Skeletal muscle tissue (tissue), 4 donors: ENCODE data around the gene ABCC2. TPM values are rescaled to one million over a fixed set of nuclear protein-coding genes. Genes with fewer than 3 reads are reported as not detected.
A peak's percentile ranks its signal among the peaks of the same experiment; 100 is the strongest.

Source experiments
- H3K27ac ChIP-seq: one replicate; pipeline ENCODE4 v1.7.0; 2013; ENCODE audit warnings: mild to moderate bottlenecking, low read depth, low read length, inconsistent platforms
- H3K27me3 ChIP-seq, 3 donors: one replicate each; pipeline ENCODE4 v1.7.0; 2013; ENCODE audit warnings: low read length in 3 of 3; ENCODE audit not compliant: control insufficient read depth in 3 of 3, insufficient read depth in 3 of 3
- H3K36me3 ChIP-seq, 3 donors: one replicate each; pipeline ENCODE4 v1.7.0; 2013; ENCODE audit warnings: low read length in 3 of 3; ENCODE audit not compliant: control insufficient read depth in 3 of 3, insufficient read depth in 3 of 3
- H3K4me1 ChIP-seq, 3 donors: one replicate each; pipeline ENCODE4 v1.7.0; 2013; ENCODE audit warnings: low read length in 3 of 3, mild to moderate bottlenecking in 3 of 3; ENCODE audit not compliant: control insufficient read depth in 3 of 3, insufficient read depth in 3 of 3
- H3K4me3 ChIP-seq, 3 donors: one replicate each; pipeline ENCODE4 v1.7.0; 2013; ENCODE audit warnings: low read length in 3 of 3
- H3K9ac ChIP-seq, 3 donors: one replicate each; pipeline ENCODE4 v1.7.0; 2013; ENCODE audit warnings: low read length in 3 of 3, mild to moderate bottlenecking in 3 of 3, moderate library complexity in 2 of 3, low read depth in 1 of 3
- H3K9me3 ChIP-seq, 3 donors: one replicate each; pipeline ENCODE4 v1.7.0; 2013; ENCODE audit warnings: low read length in 3 of 3; ENCODE audit not compliant: control insufficient read depth in 3 of 3
- total RNA-seq: library from RNA; depleted of rRNA; stranded (reverse); fragments of >200 nt; gene quantifications from one replicate; pipeline ENCODE4 v1.2.3, GENCODE V29; 2014
- donor health status: Osteomylitis.

Gene ABCC2
- total RNA-seq, 1 donor from 2014 or later, result 1.6 TPM

DNA sequence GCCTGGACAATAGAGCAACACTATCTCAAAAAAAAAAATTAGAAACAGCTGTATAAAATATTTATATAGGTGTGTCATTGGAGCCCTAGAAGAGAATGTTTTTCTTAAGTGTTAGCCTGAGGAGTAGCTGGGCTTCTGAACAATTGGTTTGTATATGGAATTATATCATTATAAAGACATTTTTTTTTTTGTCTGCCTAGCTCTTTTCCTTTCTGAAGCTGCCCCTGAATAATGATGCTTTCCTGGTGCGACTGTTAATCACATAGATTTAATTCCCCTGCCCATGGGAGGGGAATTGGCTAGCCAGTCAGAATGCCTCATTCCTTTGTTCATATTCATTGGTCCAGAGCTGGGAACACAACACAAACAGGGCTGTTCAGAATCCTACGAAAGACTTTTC lies 13.9 kb upstream of the ABCC2 start:
- Histone ChIP-seq H3K9ac (no peak overlapping the region), H3K4me3 (no peak overlapping the region), H3K36me3 (no peaks in the 10 kb centered on the region), H3K27ac (peak overlapping the region; percentile 77), H3K27me3 (no peaks in the 10 kb centered on the region), H3K4me1 (peaks cover 0 to 7% (median 6%) of the 10 kb centered on the region in 3 donors), H3K9me3 (no peaks in the 10 kb centered on the region)

DNA sequence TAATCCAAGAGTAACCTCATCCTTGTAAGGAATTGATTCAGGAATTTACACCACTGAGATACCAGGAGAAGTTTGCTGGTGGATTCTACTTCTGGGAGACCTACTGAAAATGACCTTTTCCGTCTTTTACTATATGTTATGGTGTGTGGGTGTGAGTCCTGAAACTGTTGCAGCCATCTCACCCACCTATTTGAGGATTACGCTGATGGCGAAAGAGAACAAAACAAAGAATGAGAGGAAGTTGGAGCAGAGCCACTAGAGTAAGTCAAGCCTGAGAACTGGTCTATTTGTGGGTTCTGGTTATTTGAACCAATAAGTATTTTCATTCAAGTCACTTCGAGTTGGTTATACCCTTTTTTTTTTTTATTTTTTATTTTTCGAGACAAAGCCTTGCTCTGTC lies 12.7 kb upstream of the ABCC2 start:
- Histone ChIP-seq H3K9ac (no peak overlapping the region), H3K27me3 (no peaks in the 10 kb centered on the region), H3K4me3 (no peak overlapping the region), H3K36me3 (no peaks in the 10 kb centered on the region), H3K27ac (peak overlapping the region; percentile 77), H3K4me1 (peaks cover 0 to 7% (median 6%) of the 10 kb centered on the region in 3 donors), H3K9me3 (no peaks in the 10 kb centered on the region)

DNA sequence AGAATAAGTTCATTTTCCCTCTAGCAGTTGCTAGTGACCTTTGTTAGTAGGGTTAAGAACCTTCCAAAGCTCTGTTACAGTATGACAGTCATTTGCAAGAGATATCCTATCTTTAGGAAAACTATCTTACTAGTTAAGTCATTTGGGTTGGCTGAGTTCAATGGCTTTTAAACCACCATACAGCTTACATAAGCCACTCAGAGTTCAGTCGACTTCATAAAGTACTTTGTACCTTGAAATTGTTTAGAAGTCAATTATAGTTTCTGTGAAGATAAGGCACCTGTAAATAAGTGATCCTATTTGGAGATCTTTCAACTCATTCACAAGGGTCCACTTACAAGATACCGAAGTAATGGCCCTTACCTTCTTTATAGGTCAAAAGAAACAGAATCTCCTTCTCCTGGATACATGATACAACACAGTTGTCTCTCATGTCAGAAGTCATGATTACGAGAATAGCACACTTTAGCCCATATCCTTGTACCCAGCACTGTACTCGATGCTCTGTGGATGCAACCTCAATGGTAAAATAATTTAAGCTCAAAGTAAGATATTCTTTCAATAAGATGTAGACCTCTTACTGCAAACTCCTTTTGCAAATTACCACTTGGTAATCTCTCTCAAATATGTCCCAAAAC lies 11.9 kb upstream of the ABCC2 start:
- Histone ChIP-seq H3K4me3 (no peak overlapping the region), H3K27ac (peak overlapping the region; percentile 77), H3K9ac (no peak overlapping the region), H3K36me3 (no peaks in the 10 kb centered on the region), H3K9me3 (no peaks in the 10 kb centered on the region), H3K27me3 (no peaks in the 10 kb centered on the region), H3K4me1 (peaks cover 0 to 7% (median 6%) of the 10 kb centered on the region in 3 donors)

DNA sequence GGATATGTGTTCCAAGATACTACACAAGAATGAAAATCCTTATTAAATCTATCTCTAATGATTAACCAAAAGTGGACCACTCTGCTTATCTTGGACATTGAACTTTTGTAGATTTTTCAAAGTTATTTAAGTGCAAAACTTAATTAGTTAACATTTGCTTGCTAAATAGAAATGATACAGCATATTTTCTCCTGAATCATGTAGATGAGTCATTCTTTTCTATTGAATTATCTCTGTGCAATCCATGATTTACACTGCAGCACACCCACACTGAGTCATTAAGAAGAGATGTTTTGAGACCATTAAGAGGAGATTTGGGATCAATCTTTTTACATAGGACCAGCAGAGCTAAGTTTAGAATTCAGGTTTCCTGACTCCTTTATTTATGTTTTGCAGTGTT lies 6.6 kb upstream of the ABCC2 start:
- Histone ChIP-seq H3K27ac (no peak overlapping the region), H3K36me3 (no peaks in the 10 kb centered on the region), H3K4me3 (no peak overlapping the region), H3K9ac (no peak overlapping the region), H3K27me3 (no peaks in the 10 kb centered on the region), H3K4me1 (peaks cover 0 to 4% (median 2%) of the 10 kb centered on the region in 3 donors), H3K9me3 (no peaks in the 10 kb centered on the region)

- Histone ChIP-seq H3K9me3 (no peaks in the 10 kb centered on the region), H3K4me1 (peaks cover 0 to 4% (median 2%) of the 10 kb centered on the region in 3 donors), H3K27ac (no peak overlapping the region), H3K27me3 (no peaks in the 10 kb centered on the region), H3K4me3 (no peak overlapping the region), H3K9ac (no peak overlapping the region), H3K36me3 (no peaks in the 10 kb centered on the region)
Observed at GRCh38 chr10:99777918-99778714, 4.3 kb upstream of the ABCC2 start.

DNA sequence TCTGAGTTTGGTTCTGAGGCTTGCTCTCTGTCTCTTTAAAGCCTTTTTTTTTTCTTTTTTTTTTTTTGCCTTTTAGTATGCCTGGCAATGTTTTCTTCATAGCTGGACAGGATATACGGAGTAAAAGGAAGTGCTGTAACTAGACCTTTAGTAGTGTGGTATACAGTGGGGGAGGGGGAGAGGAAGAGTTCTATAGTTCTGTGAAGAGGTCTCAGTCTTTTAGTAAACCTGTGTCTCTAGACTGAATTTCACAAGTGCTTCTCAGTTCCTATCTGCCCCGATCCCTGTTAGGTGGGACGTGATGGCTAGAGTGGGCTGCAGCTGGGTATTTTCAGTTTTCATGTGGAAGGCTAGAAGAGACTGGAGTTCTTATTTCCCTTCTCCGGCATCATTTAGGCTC lies 3.1 kb upstream of the ABCC2 start:
- H3K36me3 ChIP-seq, result no peaks in the 10 kb centered on the region
- peak overlapping the region; percentile 51 for H3K27ac ChIP-seq
- no peaks in the 10 kb centered on the region for H3K9me3 ChIP-seq
- peak overlapping the region in 1 of 3 donors; percentile 18 for H3K9ac ChIP-seq
- no peaks in the 10 kb centered on the region for H3K27me3 ChIP-seq
- peaks cover 4 to 6% (median 5%) of the 10 kb centered on the region in 3 donors for H3K4me1 ChIP-seq
- H3K4me3 ChIP-seq, result no peak overlapping the region

DNA sequence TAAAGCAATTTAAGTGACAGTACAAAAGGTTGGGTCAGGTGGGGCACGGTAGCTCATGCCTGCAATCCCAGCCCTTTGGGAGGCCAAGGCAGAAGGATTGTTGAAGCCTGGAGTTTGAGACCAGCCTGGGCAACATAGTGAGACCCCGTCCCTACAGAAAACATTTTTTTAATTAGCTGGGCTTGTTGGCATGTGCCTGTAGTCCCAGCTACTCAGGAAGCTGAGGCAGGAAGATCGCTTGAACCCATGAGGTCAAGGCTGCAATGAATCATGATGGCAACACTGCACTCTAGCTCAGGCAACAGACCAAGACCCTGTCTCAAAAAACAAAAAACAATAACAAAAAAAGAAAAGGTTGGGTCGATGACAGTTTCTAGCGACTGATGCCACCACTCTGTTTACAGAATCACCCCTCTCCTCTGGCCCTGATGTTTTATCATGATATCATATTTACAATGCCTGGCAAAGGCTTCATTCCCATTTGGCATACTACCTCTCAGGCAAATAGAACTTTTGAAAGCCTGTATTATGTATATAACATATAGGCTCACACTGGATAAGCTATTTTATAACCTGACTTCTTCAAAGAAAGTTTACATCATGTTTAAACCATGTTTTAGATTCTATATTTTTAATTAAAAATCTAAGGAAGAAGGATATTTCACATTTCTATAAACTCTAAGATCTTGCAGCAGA lies 558 bp upstream of the ABCC2 start:
- H3K36me3 ChIP-seq, result no peaks in the 10 kb centered on the region
- H3K27me3 ChIP-seq, result no peaks in the 10 kb centered on the region
- H3K9ac ChIP-seq, result no peak overlapping the region
- no peak overlapping the region for H3K27ac ChIP-seq
- H3K4me3 ChIP-seq, result no peak overlapping the region
- no peaks in the 10 kb centered on the region for H3K9me3 ChIP-seq
- H3K4me1 ChIP-seq, result peaks cover 7 to 11% (median 7%) of the 10 kb centered on the region in 3 donors

DNA sequence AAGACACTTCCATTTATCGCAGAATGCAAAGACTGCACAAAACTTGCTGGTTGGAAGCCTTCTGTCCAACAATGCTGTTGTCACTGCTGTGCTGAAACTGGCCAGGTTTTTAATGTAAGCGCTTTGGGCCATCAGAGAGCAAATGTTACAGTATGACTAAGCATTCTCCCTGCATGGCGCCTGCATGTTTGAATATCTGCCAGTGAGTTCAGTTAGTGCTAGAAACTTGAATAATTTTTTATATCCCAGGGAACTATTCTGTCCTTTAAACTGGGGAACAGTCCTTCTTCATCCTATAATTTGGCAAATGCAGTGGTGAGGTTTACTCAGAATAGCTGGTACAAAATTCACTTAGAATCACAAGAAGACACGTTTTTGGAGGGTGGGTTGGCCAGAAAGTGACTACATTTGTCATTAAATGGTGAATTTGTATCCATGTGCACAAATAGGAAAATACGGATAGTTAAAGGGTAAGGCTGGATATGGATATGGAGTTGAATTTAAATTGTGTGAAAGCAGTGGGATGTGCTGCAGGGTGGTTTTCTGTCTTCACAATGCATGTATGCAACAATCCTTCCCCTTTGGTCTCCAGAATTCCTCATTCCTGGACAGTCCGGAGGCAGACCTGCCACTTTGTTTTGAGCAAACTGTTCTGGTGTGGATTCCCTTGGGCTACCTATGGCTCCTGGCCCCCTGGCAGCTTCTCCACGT lies 1.7 kb downstream of the ABCC2 start:
- no peak overlapping the region for H3K4me3 ChIP-seq

GRCh38 chr10:99784727-99785441 lies 2.4 kb downstream of the ABCC2 start:
- no peaks in the 10 kb centered on the region for H3K9me3 ChIP-seq
- no peak overlapping the region for H3K4me3 ChIP-seq
- H3K27ac ChIP-seq, result no peak overlapping the region
- peaks cover 8 to 16% (median 14%) of the 10 kb centered on the region in 3 donors for H3K4me1 ChIP-seq
- no peak overlapping the region for H3K9ac ChIP-seq
- H3K27me3 ChIP-seq, result no peaks in the 10 kb centered on the region
- no peaks in the 10 kb centered on the region for H3K36me3 ChIP-seq

More for the DNA sequence above, 1.7 kb downstream of the ABCC2 start:
- no peaks in the 10 kb centered on the region for H3K36me3 ChIP-seq
- no peak overlapping the region for H3K27ac ChIP-seq
- peaks cover 10 to 17% (median 16%) of the 10 kb centered on the region in 3 donors for H3K4me1 ChIP-seq
- H3K27me3 ChIP-seq, result no peaks in the 10 kb centered on the region
- no peaks in the 10 kb centered on the region for H3K9me3 ChIP-seq
- no peak overlapping the region for H3K9ac ChIP-seq
